ENCODE results near the gene CNTN6. TPM values are rescaled to one million over a fixed set of nuclear protein-coding genes. Genes with fewer than 3 reads are reported as not detected.

The CNTN6 gene
- total RNA-seq, 1 experiment from 2014 or later = not detected

DNA sequence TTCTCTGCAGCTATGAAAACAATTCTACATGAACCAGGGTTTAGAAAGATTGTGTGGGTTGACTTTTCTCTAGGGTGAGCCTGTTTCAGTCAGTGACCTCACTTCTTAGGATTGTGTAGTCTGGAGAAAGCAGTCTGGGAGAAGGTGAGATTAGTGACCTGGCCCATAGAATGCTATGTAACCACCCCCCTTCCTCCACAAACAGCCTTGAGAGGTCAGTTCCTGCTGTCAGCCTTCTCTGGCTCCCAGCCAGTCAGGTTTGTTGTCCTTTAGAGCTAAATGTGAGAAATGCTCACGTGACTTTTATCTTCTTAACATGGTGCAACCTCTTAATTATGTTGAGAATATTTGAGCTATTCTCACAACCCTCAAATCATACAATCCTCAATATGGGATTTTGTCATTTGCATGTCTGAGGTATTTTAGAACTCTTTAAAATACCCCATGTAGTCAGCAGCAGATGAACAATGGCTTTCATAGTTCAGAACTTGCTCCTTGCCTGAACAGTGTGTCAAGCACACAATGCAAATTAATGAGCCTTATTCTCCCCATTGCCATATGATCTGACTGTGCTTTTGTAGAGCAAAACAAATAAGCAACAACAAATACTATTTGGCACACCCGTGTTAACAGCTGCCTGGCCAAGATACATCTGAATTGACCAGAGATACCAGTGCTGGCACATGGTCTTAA is 311.6 kb downstream of the CNTN6 start:
- no TSS peak for BruUV-seq (replicated peaks)
- H3K79me2 ChIP-seq (ENCODE audit: insufficient read depth, low read length) = no peaks in the 10 kb centered on the region
- H3K27me3 ChIP-seq (ENCODE audit: insufficient read depth, low read length) = no peaks in the 10 kb centered on the region
- no peaks in the 10 kb centered on the region for H3K4me1 ChIP-seq (ENCODE audit: control insufficient read depth in 1 of 2, insufficient read depth in 2 of 2, low read length in 2 of 2)
- no peak overlapping the region for H3K4me2 ChIP-seq (ENCODE audit: low read length)
- no peaks in the 10 kb centered on the region for H3K36me3 ChIP-seq (ENCODE audit: control insufficient read depth in 1 of 2, insufficient read depth in 2 of 2, low read length in 2 of 2)
- no peak overlapping the region for H3K9ac ChIP-seq (ENCODE audit: low read length)
- H3K27ac ChIP-seq (ENCODE audit: low read depth, low read length) = no peak overlapping the region
- ChIA-PET POLR2A (no interaction called here), RAD21 (ENCODE audit: low non-redundant PET in 1 of 2, low total read pairs in 2 of 2, uncharacterized antibody in 2 of 2, unreplicated experiment in 2 of 2) (no interaction called here), CTCF (no interaction called here)
- DNase-seq (ENCODE audit: low read depth, low spot score) (no peak), ATAC-seq (no peak)
- no peak overlapping the region for H2AFZ ChIP-seq (ENCODE audit: low read depth, low read length, poor library complexity, severe bottlenecking)
- intact Hi-C loops (cut with micrococcal nuclease) = no loop called here
- no peak overlapping the region for H3K4me3 ChIP-seq (replicated peaks in 1 of 2; ENCODE audit: low read depth in 1 of 2, low read length in 2 of 2)
- H4K20me1 ChIP-seq (ENCODE audit: insufficient read depth) = no peaks in the 10 kb centered on the region
- TF ChIP-seq POLR2AphosphoS5 (IDR thresholded peaks at IDR 0.05; ENCODE audit: low read depth, low read length) (no peak), ELF1 (IDR thresholded peaks at IDR 0.05; ENCODE audit: borderline replicate concordance, low read depth) (no peak), SRF (IDR thresholded peaks at IDR 0.05; ENCODE audit: low read depth) (no peak), ZFX (IDR thresholded peaks at IDR 0.05) (no peak), EZH2 (IDR thresholded peaks at IDR 0.05) (no peak), CBX3 (IDR thresholded peaks at IDR 0.05; ENCODE audit: low read depth) (no peak)
- H3K9me3 ChIP-seq (ENCODE audit: control insufficient read depth in 1 of 2, insufficient read depth in 1 of 2, low read depth in 1 of 2, low read length in 2 of 2) = peaks cover 7 to 28% of the 10 kb centered on the region in 2 experiments; a peak in 2 of 4 replicates
- H3K9me2 ChIP-seq (ENCODE audit: insufficient read depth) = no peaks in the 10 kb centered on the region

- intact Hi-C loops (cut with micrococcal nuclease) = no loop called here
- CTCF ChIA-PET = no interaction called here
- POLR2A ChIA-PET = no interaction called here
These were observed 313.4 kb downstream of the CNTN6 start for GRCh38 chr3:1406250-1406649.

More at GRCh38 chr3:1406250-1406649, 313.4 kb downstream of the CNTN6 start:
- Histone ChIP-seq H3K9me2 (ENCODE audit: insufficient read depth) (no peaks in the 10 kb centered on the region), H3K4me3 (replicated peaks in 1 of 2; ENCODE audit: low read depth in 1 of 2, low read length in 2 of 2) (no peak overlapping the region), H3K4me2 (ENCODE audit: low read length) (no peak overlapping the region), H3K4me1 (ENCODE audit: control insufficient read depth in 1 of 2, insufficient read depth in 2 of 2, low read length in 2 of 2) (no peaks in the 10 kb centered on the region), H3K27ac (ENCODE audit: low read depth, low read length) (no peak overlapping the region), H3K79me2 (ENCODE audit: insufficient read depth, low read length) (no peaks in the 10 kb centered on the region), H2AFZ (ENCODE audit: low read depth, low read length, poor library complexity, severe bottlenecking) (no peak overlapping the region), H4K20me1 (ENCODE audit: insufficient read depth) (no peaks in the 10 kb centered on the region), H3K36me3 (ENCODE audit: control insufficient read depth in 1 of 2, insufficient read depth in 2 of 2, low read length in 2 of 2) (no peaks in the 10 kb centered on the region), H3K9ac (ENCODE audit: low read length) (no peak overlapping the region), H3K27me3 (ENCODE audit: insufficient read depth, low read length) (no peaks in the 10 kb centered on the region), H3K9me3 (ENCODE audit: control insufficient read depth in 1 of 2, insufficient read depth in 1 of 2, low read depth in 1 of 2, low read length in 2 of 2) (peaks cover 4 to 22% of the 10 kb centered on the region in 2 experiments; a peak in 2 of 4 replicates)
- RAD21 ChIA-PET (ENCODE audit: low non-redundant PET in 1 of 2, low total read pairs in 2 of 2, uncharacterized antibody in 2 of 2, unreplicated experiment in 2 of 2) = no interaction called here
- no peak for TF ChIP-seq ELF1 (IDR thresholded peaks at IDR 0.05; ENCODE audit: borderline replicate concordance, low read depth)
- TF ChIP-seq EZH2phosphoT487 (IDR thresholded peaks at IDR 0.05; ENCODE audit: borderline replicate concordance) = no peak
- no peak for TF ChIP-seq POLR2AphosphoS5 (IDR thresholded peaks at IDR 0.05; ENCODE audit: low read depth, low read length)
- TF ChIP-seq MAX (IDR thresholded peaks at IDR 0.05) = no peak
- no peak for TF ChIP-seq CTCF (IDR thresholded peaks at IDR 0.05 in 2 of 3, conservative IDR thresholded peaks at IDR 0.05 in 1 of 3; ENCODE audit: borderline replicate concordance in 1 of 3, insufficient read depth in 1 of 3, low read depth in 2 of 3, low read length in 2 of 3)
- TF ChIP-seq ZFX (IDR thresholded peaks at IDR 0.05) = no peak
- no TSS peak for BruUV-seq (replicated peaks)
- DNase-seq (ENCODE audit: low read depth, low spot score) = no peak
- ATAC-seq = no peak

Measured in HCT116 (cell line).